Stimulated activated effector memory CD8-positive, alpha-beta T cell treated with anti-CD3 and anti-CD28 coated beads, Interleukin-12 subunit alpha, Interleukin-12 subunit beta, amount 100 ng/mL, for 72 hours (primary cell): ENCODE measurements around the gene JOSD1.
A peak's percentile ranks its signal among the peaks of the same experiment; 100 is the strongest.
"Not testable (repeated sequence)": the region's sequence is repeated elsewhere in the genome, so short reads cannot be mapped to it uniquely, and the experiment has no call there.

Experiments used
- ATAC-seq: fragments of 150-1000 bp; cut with Tn5 transposase; 2 replicates; pipeline ENCODE4 v1.10.0; 2021
- DNase-seq, 2 donors: peaks; one replicate each; pipeline ENCODE4 v3.0.0; 2021 to 2022; ENCODE audit warnings: low spot score in 2 of 2
- H3K27ac Mint-ChIP-seq: one replicate; pipeline ENCODE4 v1.8.0; 2022; ENCODE audit warnings: mild to moderate bottlenecking, mixed read lengths
- H3K36me3 Mint-ChIP-seq: one replicate; pipeline ENCODE4 v1.8.0; 2022; ENCODE audit warnings: mild to moderate bottlenecking, mixed read lengths
- H3K4me1 Mint-ChIP-seq: one replicate; pipeline ENCODE4 v1.8.0; 2022; ENCODE audit warnings: mixed read lengths
- H3K4me3 Mint-ChIP-seq: one replicate; pipeline ENCODE4 v1.8.0; 2022; ENCODE audit warnings: mild to moderate bottlenecking, mixed read lengths
- H3K9me3 Mint-ChIP-seq: one replicate; pipeline ENCODE4 v1.8.0; 2022; ENCODE audit warnings: mixed read lengths

Gene JOSD1

DNA sequence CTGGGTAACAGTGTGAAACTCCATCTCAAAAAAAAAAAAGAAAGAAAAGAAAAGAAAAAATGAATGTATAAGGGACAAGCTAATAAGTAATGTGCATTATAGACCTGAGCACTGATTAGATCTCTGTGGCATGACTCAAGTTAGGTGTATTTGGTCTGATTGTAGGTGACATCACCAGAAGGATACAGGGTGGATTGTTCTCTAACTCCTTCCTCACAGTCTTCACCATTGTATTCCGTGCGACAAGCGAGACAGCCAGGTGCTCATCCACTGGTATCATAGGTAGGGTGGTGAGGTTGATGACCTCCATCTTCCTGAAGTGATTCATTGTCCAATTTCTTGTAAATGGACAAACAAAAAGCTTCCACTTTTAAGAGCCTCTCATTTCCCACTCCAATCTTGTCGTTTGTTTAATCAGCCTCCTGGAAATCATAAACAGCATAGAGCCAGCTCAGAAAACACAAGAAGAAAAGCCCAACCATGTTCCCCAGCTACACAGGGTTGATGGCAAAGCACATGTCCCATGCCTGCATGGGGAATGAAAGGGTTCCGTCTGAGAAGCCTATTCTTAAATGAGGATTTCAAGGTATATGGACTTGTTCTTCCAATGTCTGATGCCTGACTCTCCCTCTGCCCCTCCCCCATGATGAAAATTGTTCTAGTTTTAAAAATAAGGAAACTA lies 50.8 kb downstream of the JOSD1 start:
- H3K4me3 Mint-ChIP-seq: no peak overlapping the region
- no peak overlapping the region for H3K27ac Mint-ChIP-seq
- H3K9me3 Mint-ChIP-seq: no peaks in the 10 kb centered on the region
- ATAC-seq (no peak), DNase-seq (no peak)
- no peaks in the 10 kb centered on the region for H3K4me1 Mint-ChIP-seq
- H3K36me3 Mint-ChIP-seq: no peaks in the 10 kb centered on the region

DNA sequence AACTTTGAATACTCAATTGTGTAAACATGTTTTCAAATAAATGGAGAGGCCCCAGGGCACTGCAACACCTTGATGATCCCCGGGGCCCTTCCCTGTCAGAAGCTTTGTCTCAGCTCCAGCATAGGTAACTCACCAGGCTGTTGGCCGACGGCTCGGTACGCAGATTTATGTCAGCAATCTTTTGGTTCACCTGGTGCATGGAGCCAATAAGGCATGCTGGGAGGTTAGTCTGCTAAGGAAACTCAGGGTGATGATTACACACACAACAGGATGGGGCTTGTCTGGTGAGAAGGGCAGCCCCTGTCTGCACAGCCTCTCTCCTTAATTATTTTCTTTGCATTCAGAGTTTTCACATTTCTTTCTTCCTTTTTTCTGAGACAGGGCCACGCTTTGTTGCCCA lies 55.3 kb downstream of the JOSD1 start:
- ATAC-seq (no peak), DNase-seq (no peak)
- Mint-ChIP-seq H3K27ac (no peak overlapping the region), H3K4me3 (no peak overlapping the region), H3K4me1 (no peaks in the 10 kb centered on the region), H3K9me3 (no peaks in the 10 kb centered on the region), H3K36me3 (no peaks in the 10 kb centered on the region)

DNA sequence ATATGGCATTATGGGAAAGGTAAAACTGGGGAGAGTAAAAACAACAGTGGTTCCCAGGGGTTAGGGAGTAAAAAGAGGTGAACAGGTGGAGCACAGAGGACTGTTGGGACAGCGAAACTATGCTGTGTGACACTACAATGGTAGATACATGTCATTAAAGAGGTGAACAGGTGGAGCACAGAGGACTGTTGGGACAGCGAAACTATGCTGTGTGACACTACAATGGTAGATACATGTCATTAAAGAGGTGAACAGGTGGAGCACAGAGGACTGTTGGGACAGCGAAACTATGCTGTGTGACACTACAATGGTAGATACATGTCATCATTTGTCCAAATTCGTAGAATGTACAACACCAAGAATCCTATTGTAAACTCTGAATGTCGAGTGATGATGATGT lies 56.5 kb downstream of the JOSD1 start:
- not testable (repeated sequence) for H3K4me1 Mint-ChIP-seq, H3K9me3 Mint-ChIP-seq, H3K4me3 Mint-ChIP-seq, DNase-seq, H3K36me3 Mint-ChIP-seq, H3K27ac Mint-ChIP-seq
- peak; percentile 83 for ATAC-seq

DNA sequence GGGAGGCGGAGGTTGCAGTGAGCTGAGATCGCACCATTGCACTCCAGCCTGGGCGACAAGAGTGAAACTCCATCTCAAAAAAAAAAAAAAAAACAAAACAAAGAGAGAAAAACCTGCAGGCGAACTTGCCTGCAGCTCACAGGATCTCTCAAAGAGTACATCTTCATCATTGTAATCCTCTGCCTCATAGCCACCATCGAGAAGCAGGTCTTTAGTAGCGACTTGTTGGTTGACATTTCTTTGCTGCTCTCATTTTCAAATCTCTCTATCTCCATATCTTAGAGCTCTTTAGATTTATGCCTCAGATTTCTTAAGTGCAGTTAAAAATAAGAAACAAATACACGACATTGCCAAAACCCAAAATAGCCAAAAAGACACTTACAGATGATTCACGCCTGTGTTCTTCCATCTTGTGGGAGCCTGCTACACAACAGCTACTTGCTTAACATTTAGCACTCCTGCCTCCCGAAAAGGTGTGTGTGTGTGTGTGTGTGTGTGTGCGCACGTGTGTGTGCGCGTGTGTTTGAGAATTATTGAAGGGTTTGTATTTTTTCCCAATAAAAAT lies 59.2 kb downstream of the JOSD1 start:
- no peak overlapping the region for H3K27ac Mint-ChIP-seq
- ATAC-seq (no peak), DNase-seq (no peak)
- H3K4me3 Mint-ChIP-seq: no peak overlapping the region
- H3K4me1 Mint-ChIP-seq: no peaks in the 10 kb centered on the region
- no peaks in the 10 kb centered on the region for H3K36me3 Mint-ChIP-seq
- no peaks in the 10 kb centered on the region for H3K9me3 Mint-ChIP-seq

DNA sequence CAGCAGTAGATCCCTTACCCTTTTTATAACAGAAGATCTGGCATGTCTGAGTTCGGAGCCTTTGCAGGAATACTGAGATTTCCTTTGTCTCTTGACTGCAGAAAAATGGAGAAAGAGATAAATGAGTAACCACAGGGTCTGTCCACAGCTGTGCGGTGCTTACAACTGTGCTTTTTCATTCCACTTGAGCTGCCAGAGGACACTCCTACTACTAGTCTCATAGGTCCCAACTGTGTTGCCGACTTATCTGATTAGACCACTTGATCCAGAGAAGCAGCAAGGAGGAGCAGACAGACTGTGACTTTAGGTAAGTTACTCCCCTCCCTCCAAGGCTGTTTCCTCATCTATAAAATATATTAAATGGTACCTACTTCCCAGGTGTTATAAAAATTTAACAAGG lies 62.0 kb downstream of the JOSD1 start:
- Mint-ChIP-seq H3K36me3 (no peaks in the 10 kb centered on the region), H3K4me1 (no peaks in the 10 kb centered on the region), H3K27ac (no peak overlapping the region), H3K4me3 (no peak overlapping the region), H3K9me3 (no peaks in the 10 kb centered on the region)
- DNase-seq: no peak
- ATAC-seq: no peak

DNA sequence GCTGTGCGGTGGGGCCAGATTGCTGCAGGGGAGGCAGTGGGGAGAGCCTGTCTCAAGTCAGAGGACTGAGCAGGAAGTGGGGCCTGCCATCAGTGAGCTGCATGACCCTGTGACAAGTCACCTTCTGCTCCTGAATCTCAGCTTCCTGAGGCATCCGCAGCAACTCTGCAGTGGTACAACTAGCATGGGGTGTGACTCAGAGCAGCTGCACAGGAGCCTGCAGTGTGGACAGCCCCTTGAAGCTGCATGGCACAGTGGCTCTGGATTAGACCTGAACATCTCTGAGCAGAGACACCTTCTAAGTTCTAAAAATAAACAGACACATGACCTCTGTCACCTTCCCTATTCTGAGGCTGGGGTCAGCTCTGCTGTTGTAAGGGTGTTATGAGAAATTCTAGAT lies 62.5 kb downstream of the JOSD1 start:
- no peaks in the 10 kb centered on the region for H3K4me1 Mint-ChIP-seq
- DNase-seq (no peak), ATAC-seq (no peak)
- H3K36me3 Mint-ChIP-seq: no peaks in the 10 kb centered on the region
- no peak overlapping the region for H3K27ac Mint-ChIP-seq
- H3K4me3 Mint-ChIP-seq: no peak overlapping the region
- H3K9me3 Mint-ChIP-seq: no peaks in the 10 kb centered on the region
